Ovary (tissue), 9 donors: ENCODE results near the gene PIK3R5. TPM values are rescaled to one million over a fixed set of nuclear protein-coding genes. Genes with fewer than 3 reads are reported as not detected.

ENCODE experiments used
- DNase-seq, 5 donors: peaks; one replicate each; pipeline ENCODE4 v3.0.0-alpha.2; 2019 to 2020
- H3K27ac ChIP-seq, 2 donors: fragments of 200-600 bp; one replicate each; pipeline versions ENCODE4 v1.5.1 to v1.8.0; 2019 to 2022
- H3K27me3 ChIP-seq: fragments of 200-600 bp; one replicate; pipeline ENCODE4 v1.8.0; 2022
- H3K36me3 ChIP-seq: fragments of 200-600 bp; sonication (generic); one replicate; pipeline ENCODE4 v1.5.1; 2019
- H3K4me1 ChIP-seq: one replicate; pipeline ENCODE4 v1.8.1; 2013; ENCODE audit warnings: mild to moderate bottlenecking, moderate library complexity; ENCODE audit not compliant: insufficient read depth
- H3K4me3 ChIP-seq: fragments of 200-600 bp; sonication (generic); one replicate; pipeline ENCODE4 v1.5.1; 2017
- H3K9me3 ChIP-seq, 2 donors: fragments of 200-600 bp in 1 of 2; sonication (generic) in 1 of 2; one replicate each; pipeline versions ENCODE4 v1.5.1 to v1.8.1; 2013 to 2019; ENCODE audit warnings: mild to moderate bottlenecking in 1 of 2, moderate library complexity in 1 of 2
- CTCF ChIP-seq, 3 donors: fragments of 450-650 bp in 2 of 3; fragments of 200-600 bp in 1 of 3; IDR thresholded peaks; one replicate each; pipeline versions ENCODE4 v1.5.1 to v1.8.0; 2016 to 2022; ENCODE audit warnings: antibody characterized with exemption in 3 of 3, mild to moderate bottlenecking in 1 of 3
- EP300 ChIP-seq: sonication (generic); formaldehyde crosslinking; IDR thresholded peaks from one replicate; pipeline ENCODE4 v1.6.1; 2017; ENCODE audit warnings: antibody characterized with exemption
- POLR2A ChIP-seq: fragments of 450-650 bp; IDR thresholded peaks from one replicate; pipeline ENCODE4 v1.6.1; 2017; ENCODE audit warnings: antibody characterized with exemption, mild to moderate bottlenecking, moderate library complexity
- WGBS, 3 donors: extraction: QIAGEN DNeasy Blood & Tissue Kit in 1 of 3; methylation state at CpG; one replicate each; pipeline versions ENCODE4 v1.1.5 to v1.1.7; 2013 to 2017; 5-methylcytosine and 5-hydroxymethylcytosine counted together
- intact Hi-C, 4 donors: fragments of 100-400 bp; cut with DNase I; formaldehyde crosslinking; loops; one replicate each; pipeline versions ENCODE4 v1.11.0 to v1.15.1; 2022 to 2023
- polyA plus RNA-seq, 2 donors: library from polyadenylated mRNA; stranded (reverse); fragments of 200-250 nt in 1 of 2; fragments of 350-450 nt in 1 of 2; fragmentation: Illumina TruSeq in 1 of 2; extraction: RNeasy Lipid Tissue Mini Kit (QIAGEN cat#74804) in 1 of 2; gene quantifications; one replicate each; pipeline ENCODE4 v1.2.3, GENCODE V29; 2013 to 2014
- total RNA-seq, 7 donors: library from RNA; depleted of rRNA in 2 of 7; stranded (reverse); fragments of >200 nt in 2 of 7; fragmentation: NEBNext Ultra II Directional in 3 of 7; extraction: Animal tissue kit (Norgen Biotek cat#: 25700) in 3 of 7; gene quantifications; one replicate each; pipeline versions ENCODE4 v1.1.0 to v1.2.4, GENCODE V29; 2016 to 2023
- donor health status: DM: no; HTN: no; CAD: no; lungs with moderate emphysema.
- donor health status: DM: no; HTN: no; CAD: no.
- donor health status: Bipolar disorder and iron deficiency.
- donor health status: DM: yes; HTN: yes; CAD: no.
- donor health status: DM: no; HTN: no; CAD: no.
- donor health status: DM: yes; HTN: yes; CAD: no.

The PIK3R5 gene
- total and polyA plus RNA-seq, 9 donors: 0.86 to 8.9 (median 3.7) TPM

- DNase-seq: no peak
- Histone ChIP-seq H3K27me3 (no peaks in the 10 kb centered on the region), H3K27ac (no peak overlapping the region), H3K9me3 (no peaks in the 10 kb centered on the region), H3K4me1 (no peaks in the 10 kb centered on the region), H3K4me3 (no peak overlapping the region), H3K36me3 (no peaks in the 10 kb centered on the region)
- TF ChIP-seq POLR2A (no peak), EP300 (no peak), CTCF (IDR thresholded peaks at IDR 0.05) (no peak)
- intact Hi-C loops: no loop called here
- WGBS, 3 donors: 75 to 81% (median 81%) methylated on average over 8 of the region's 8 CpGs
These were observed 51.0 kb downstream of the PIK3R5 start for GRCh38 chr17:8914554-8914953.

GRCh38 chr17:8913879-8914278 is 51.6 kb downstream of the PIK3R5 start:
- no peaks in the 10 kb centered on the region for H3K36me3 ChIP-seq
- TF ChIP-seq EP300 (no peak), POLR2A (no peak), CTCF (IDR thresholded peaks at IDR 0.05) (no peak)
- intact Hi-C loops: no loop called here
- no peak overlapping the region for H3K27ac ChIP-seq
- H3K4me1 ChIP-seq: no peaks in the 10 kb centered on the region
- H3K9me3 ChIP-seq: no peaks in the 10 kb centered on the region
- H3K27me3 ChIP-seq: no peaks in the 10 kb centered on the region
- WGBS, 3 donors: 76 to 83% (median 82%) methylated on average over 4 of the region's 4 CpGs
- DNase-seq: no peak
- H3K4me3 ChIP-seq: no peak overlapping the region

- Histone ChIP-seq H3K36me3 (no peaks in the 10 kb centered on the region), H3K27me3 (no peaks in the 10 kb centered on the region), H3K4me1 (no peaks in the 10 kb centered on the region), H3K4me3 (no peak overlapping the region), H3K27ac (no peak overlapping the region), H3K9me3 (no peaks in the 10 kb centered on the region)
- 89 to 94% (median 89%) methylated on average over 6 of the region's 6 CpGs for WGBS, 3 donors
- DNase-seq: no peak
- intact Hi-C loops: no loop called here
- TF ChIP-seq CTCF (IDR thresholded peaks at IDR 0.05) (no peak), POLR2A (no peak), EP300 (no peak)
These were observed 52.4 kb downstream of the PIK3R5 start for GRCh38 chr17:8913091-8913490.

- Histone ChIP-seq H3K4me1 (no peaks in the 10 kb centered on the region), H3K36me3 (no peaks in the 10 kb centered on the region), H3K4me3 (no peak overlapping the region), H3K27me3 (no peaks in the 10 kb centered on the region), H3K9me3 (no peaks in the 10 kb centered on the region), H3K27ac (no peak overlapping the region)
- DNase-seq: no peak
- 76 to 85% (median 78%) methylated on average over 18 of the region's 18 CpGs for WGBS, 3 donors
- TF ChIP-seq CTCF (IDR thresholded peaks at IDR 0.05): no peak
- no peak for TF ChIP-seq POLR2A
- TF ChIP-seq EP300: no peak
- intact Hi-C loops: no loop called here
These were observed 53.2 kb downstream of the PIK3R5 start for GRCh38 chr17:8912084-8912981.
